ENCODE data around the gene TRIM17. TPM values are rescaled to one million over a fixed set of nuclear protein-coding genes. Genes with fewer than 3 reads are reported as not detected.
A peak's percentile ranks its signal among the peaks of the same experiment; 100 is the strongest.

Gene TRIM17
- total and polyA plus RNA-seq, 9 of the 15 experiments (the other 6 are each of a cell fraction or from before 2014, with no cell fraction given): not detected

- DNase-seq (ENCODE audit: extremely low read depth in 1 of 4, low spot score in 3 of 4) (no peak), ATAC-seq (no peak), FAIRE-seq (no peak)
- in situ Hi-C loops (cut with MboI): no loop called here
- Histone ChIP-seq H3K9me3 (replicated peaks; ENCODE audit: control insufficient read depth, insufficient read depth, low read depth, low read length) (no peaks in the 10 kb centered on the region), H4K20me1 (replicated peaks; ENCODE audit: control insufficient read depth, insufficient read depth, low read length) (no peaks in the 10 kb centered on the region), H3K9ac (ENCODE audit: insufficient read depth in 1 of 2, low read depth in 2 of 2, low read length in 2 of 2) (peak overlapping the region in 1 of 2 experiments; percentile 53; a peak in 1 of 4 replicates), H3K27me3 (ENCODE audit: control insufficient read depth in 2 of 2, insufficient read depth in 2 of 2, low read length in 2 of 2) (no peaks in the 10 kb centered on the region), H3K79me2 (ENCODE audit: control insufficient read depth, insufficient read depth, low read length) (peaks cover 12% of the 10 kb centered on the region; the same call in 2 of the 3 replicates), H3K4me2 (ENCODE audit: insufficient read depth, low read length) (no peak overlapping the region), H3K4me3 (no peak overlapping the region), H2AFZ (ENCODE audit: low read depth, low read length) (no peak overlapping the region), H3K9me1 (ENCODE audit: control insufficient read depth, insufficient read depth, low read length) (no peaks in the 10 kb centered on the region), H3K27ac (ENCODE audit: extremely low read depth, low read depth, low read length) (no peak overlapping the region), H3K36me3 (ENCODE audit: control insufficient read depth, insufficient read depth, low read length) (no peaks in the 10 kb centered on the region), H3K4me1 (replicated peaks in 1 of 2; ENCODE audit: control insufficient read depth in 2 of 2, insufficient read depth in 2 of 2, low read length in 2 of 2) (peaks cover 22 to 93% of the 10 kb centered on the region in 2 experiments)
- POLR2A ChIA-PET: interaction anchor here (0.6 kb wide), 1 partner anchor 138 kb away, joined by 3 read pairs; no protein-coding TSS in a partner anchor
- TF ChIP-seq, protein P1, sequence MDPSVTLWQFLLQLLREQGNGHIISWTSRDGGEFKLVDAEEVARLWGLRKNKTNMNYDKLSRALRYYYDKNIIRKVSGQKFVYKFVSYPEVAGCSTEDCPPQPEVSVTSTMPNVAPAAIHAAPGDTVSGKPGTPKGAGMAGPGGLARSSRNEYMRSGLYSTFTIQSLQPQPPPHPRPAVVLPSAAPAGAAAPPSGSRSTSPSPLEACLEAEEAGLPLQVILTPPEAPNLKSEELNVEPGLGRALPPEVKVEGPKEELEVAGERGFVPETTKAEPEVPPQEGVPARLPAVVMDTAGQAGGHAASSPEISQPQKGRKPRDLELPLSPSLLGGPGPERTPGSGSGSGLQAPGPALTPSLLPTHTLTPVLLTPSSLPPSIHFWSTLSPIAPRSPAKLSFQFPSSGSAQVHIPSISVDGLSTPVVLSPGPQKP (CRISPR knock-in tag; IDR thresholded peaks at IDR 0.05): no peak
- TF ChIP-seq ZNF263 (CRISPR knock-in tag; IDR thresholded peaks at IDR 0.05; ENCODE audit: borderline replicate concordance): no peak
- TF ChIP-seq ZNF764 (CRISPR knock-in tag; IDR thresholded peaks at IDR 0.05; ENCODE audit: low read depth): no peak
- TF ChIP-seq FOXP1 (CRISPR knock-in tag; IDR thresholded peaks at IDR 0.05): 0 out of 2 replicates have a peak, but pooled peaks have one; percentile 49
- TF ChIP-seq ZNF347 (CRISPR knock-in tag; IDR thresholded peaks at IDR 0.05; ENCODE audit: low read depth): no peak
- no peak for TF ChIP-seq ID3 (CRISPR knock-in tag; IDR thresholded peaks at IDR 0.05)
- no peak for TF ChIP-seq ID3 (tag; IDR thresholded peaks at IDR 0.05)
- no peak for TF ChIP-seq SIN3B (IDR thresholded peaks at IDR 0.05; ENCODE audit: low read depth)
- BruUV-seq (replicated peaks): no TSS peak
- 74% methylated on average over 11 of the region's 12 CpGs for WGBS (ENCODE audit: insufficient coverage, low coverage, missing lambda C conversion rate)
- intact Hi-C loops (cut with micrococcal nuclease): no loop called here
- CTCF ChIA-PET (ENCODE audit: low intra/inter-chr PET ratio): no interaction called here
Measured at GRCh38 chr1:228364068-228364705, 52.5 kb downstream of the TRIM17 start.

All from K562 (cell line).